ENCODE data around the gene SCYGR8. TPM values are rescaled to one million over a fixed set of nuclear protein-coding genes. Genes with fewer than 3 reads are reported as not detected.

SCYGR8 gene
- total RNA-seq, 1 donor from 2014 or later = not detected

DNA sequence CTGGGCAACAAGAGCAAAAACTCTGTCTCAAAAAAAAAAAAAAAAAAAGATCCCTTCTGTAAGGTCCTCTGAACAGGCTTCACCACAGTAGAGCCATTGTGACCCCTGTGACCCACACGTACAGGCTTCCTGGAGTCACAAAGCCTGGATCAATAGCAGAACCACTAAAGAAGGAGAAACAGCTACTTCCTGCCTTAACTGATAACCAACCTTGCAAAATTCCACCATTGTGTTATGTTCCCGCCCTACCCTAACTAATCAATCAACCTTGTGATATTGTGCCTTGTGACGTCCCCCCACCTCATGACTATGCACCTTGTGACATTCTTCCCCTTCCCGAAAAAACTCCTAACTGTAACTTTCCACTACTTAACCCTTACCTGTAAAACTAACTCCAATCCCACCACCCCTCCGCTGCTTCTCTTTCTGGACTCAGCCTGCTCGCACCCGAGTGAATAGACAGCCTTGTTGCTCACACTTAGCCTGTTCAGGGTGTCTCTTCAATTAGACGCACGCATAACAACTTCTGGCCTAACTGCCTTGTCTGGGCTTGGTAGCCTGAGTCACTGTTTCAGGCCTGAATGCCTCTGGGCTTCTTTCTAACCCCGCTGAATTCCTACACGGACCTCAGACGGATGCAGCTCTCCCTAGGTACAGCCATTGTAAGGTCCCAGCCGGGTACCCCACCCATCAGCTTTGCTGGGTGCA, 13.9 kb downstream of the SCYGR8 start:
- no peaks in the 10 kb centered on the region for H3K4me1 ChIP-seq (ENCODE audit: control insufficient read depth in 3 of 3, insufficient read depth in 3 of 3, low read length in 3 of 3)
- H3K27me3 ChIP-seq (ENCODE audit: control insufficient read depth in 3 of 3, insufficient read depth in 3 of 3, low read length in 3 of 3) = no peaks in the 10 kb centered on the region
- H3K9ac ChIP-seq (ENCODE audit: low read depth in 1 of 3, low read length in 3 of 3) = no peak overlapping the region
- H3K4me3 ChIP-seq (ENCODE audit: low read length in 3 of 3) = no peak overlapping the region
- no peaks in the 10 kb centered on the region for H3K36me3 ChIP-seq (ENCODE audit: control insufficient read depth in 3 of 3, insufficient read depth in 3 of 3, low read length in 3 of 3)
- no peaks in the 10 kb centered on the region for H3K9me3 ChIP-seq (ENCODE audit: control insufficient read depth in 3 of 3, low read length in 3 of 3)
- H3K27ac ChIP-seq (ENCODE audit: low read depth, low read length) = no peak overlapping the region

DNA sequence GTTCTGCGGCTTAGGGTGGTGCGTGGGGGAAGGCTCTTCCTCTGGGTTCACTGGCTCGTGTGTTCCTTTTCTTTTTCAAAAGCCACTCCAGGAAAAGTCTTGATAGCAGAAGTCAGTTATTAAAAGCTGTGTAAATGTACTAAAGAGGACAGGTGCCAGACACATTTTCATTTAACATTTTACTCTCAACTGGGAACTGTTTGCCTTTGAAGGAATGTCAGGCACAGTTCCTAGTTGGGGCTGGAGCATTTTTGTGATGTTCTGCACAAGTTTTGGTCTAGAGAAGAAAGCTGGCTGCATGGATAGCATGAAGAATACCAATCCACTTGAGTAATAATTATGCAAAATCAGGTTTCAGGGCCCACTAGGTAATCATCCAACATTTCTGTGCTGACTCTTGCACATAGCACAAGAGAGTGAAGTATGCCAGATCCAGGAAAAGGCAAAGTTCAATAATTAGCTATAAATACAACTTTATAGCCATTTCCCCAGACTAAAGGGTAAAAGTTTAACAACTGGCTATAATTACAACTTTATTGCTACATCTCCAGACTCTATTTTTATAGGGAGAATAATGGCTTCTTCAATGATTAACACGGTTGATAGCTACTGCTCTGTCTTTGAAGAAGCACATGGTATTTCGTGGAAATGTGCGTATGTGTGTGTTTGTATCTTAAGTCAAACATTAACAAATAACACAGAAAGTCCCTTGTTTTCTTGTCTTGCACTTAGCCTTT, 16.2 kb downstream of the SCYGR8 start:
- no peaks in the 10 kb centered on the region for H3K27me3 ChIP-seq (ENCODE audit: control insufficient read depth in 3 of 3, insufficient read depth in 3 of 3, low read length in 3 of 3)
- no peaks in the 10 kb centered on the region for H3K36me3 ChIP-seq (ENCODE audit: control insufficient read depth in 3 of 3, insufficient read depth in 3 of 3, low read length in 3 of 3)
- no peak overlapping the region for H3K4me3 ChIP-seq (ENCODE audit: low read length in 3 of 3)
- no peaks in the 10 kb centered on the region for H3K9me3 ChIP-seq (ENCODE audit: control insufficient read depth in 3 of 3, low read length in 3 of 3)
- H3K9ac ChIP-seq (ENCODE audit: low read depth in 1 of 3, low read length in 3 of 3) = no peak overlapping the region
- no peaks in the 10 kb centered on the region for H3K4me1 ChIP-seq (ENCODE audit: control insufficient read depth in 3 of 3, insufficient read depth in 3 of 3, low read length in 3 of 3)
- no peak overlapping the region for H3K27ac ChIP-seq (ENCODE audit: low read depth, low read length)

DNA sequence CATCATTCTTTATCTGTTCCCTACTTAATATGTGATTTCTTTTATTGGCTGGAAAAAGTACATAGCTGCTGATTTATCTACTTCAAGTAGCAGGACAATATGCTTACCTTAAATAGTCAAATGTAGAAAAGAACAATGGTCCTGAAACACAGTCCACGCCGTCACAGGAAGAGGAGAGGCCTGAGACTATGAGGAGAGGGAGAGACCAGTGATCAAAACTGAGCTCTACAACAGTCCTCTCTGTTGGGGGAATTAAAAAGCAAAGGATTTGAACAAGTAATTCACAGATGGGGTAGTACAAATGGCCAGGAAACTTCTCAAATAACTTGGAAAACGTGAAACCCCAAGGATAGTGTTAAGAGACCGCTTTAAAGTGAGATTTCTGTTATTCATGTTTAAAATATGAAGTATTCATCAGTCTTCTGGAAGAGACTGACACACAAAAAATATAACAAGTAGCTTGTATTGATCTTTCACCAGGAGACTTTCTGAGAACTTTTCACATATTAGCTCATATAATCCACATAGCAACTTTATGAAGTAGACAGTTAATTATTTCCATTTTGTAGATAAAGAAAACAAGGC, 20.2 kb downstream of the SCYGR8 start:
- Histone ChIP-seq H3K9ac (ENCODE audit: low read depth in 1 of 3, low read length in 3 of 3) (peak overlapping the region in 1 of 3 donors; percentile 2), H3K9me3 (ENCODE audit: control insufficient read depth in 3 of 3, low read length in 3 of 3) (no peaks in the 10 kb centered on the region), H3K27ac (ENCODE audit: low read depth, low read length) (no peak overlapping the region)

DNA sequence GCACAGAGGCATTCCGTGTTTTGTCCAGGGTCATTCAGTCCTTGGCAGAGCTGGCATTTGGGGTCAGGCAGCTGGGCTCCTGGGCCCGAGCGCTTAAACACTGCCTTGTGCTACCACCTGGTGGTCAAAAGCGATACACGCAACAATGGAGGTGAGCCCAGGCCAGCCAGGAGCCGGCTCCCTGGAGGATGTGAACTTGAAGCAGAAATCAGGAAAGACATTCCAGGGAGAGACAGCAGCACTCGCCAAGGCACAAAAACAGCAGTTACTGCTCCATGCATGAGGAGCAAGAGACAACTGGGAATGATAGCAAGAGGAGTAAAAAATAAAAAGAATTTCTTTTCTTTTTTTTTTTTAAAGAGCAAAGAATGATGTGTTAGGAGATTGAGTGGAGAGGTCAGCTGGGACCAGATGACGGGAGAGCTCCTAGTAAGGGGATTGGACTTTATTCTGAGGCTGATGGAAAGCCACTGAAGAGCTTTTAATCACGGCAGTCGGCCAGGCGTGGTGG, 20.7 kb downstream of the SCYGR8 start:
- Histone ChIP-seq H3K4me3 (ENCODE audit: low read length in 3 of 3) (no peak overlapping the region), H3K27me3 (ENCODE audit: control insufficient read depth in 3 of 3, insufficient read depth in 3 of 3, low read length in 3 of 3) (no peaks in the 10 kb centered on the region), H3K9me3 (ENCODE audit: control insufficient read depth in 3 of 3, low read length in 3 of 3) (no peaks in the 10 kb centered on the region), H3K36me3 (ENCODE audit: control insufficient read depth in 3 of 3, insufficient read depth in 3 of 3, low read length in 3 of 3) (no peaks in the 10 kb centered on the region), H3K9ac (ENCODE audit: low read depth in 1 of 3, low read length in 3 of 3) (peak overlapping the region in 1 of 3 donors; percentile 2), H3K4me1 (ENCODE audit: control insufficient read depth in 3 of 3, insufficient read depth in 3 of 3, low read length in 3 of 3) (no peaks in the 10 kb centered on the region), H3K27ac (ENCODE audit: low read depth, low read length) (no peak overlapping the region)

More for the DNA sequence above, 20.2 kb downstream of the SCYGR8 start:
- Histone ChIP-seq H3K36me3 (ENCODE audit: control insufficient read depth in 3 of 3, insufficient read depth in 3 of 3, low read length in 3 of 3) (no peaks in the 10 kb centered on the region), H3K4me1 (ENCODE audit: control insufficient read depth in 3 of 3, insufficient read depth in 3 of 3, low read length in 3 of 3) (no peaks in the 10 kb centered on the region), H3K27me3 (ENCODE audit: control insufficient read depth in 3 of 3, insufficient read depth in 3 of 3, low read length in 3 of 3) (no peaks in the 10 kb centered on the region), H3K4me3 (ENCODE audit: low read length in 3 of 3) (no peak overlapping the region)

DNA sequence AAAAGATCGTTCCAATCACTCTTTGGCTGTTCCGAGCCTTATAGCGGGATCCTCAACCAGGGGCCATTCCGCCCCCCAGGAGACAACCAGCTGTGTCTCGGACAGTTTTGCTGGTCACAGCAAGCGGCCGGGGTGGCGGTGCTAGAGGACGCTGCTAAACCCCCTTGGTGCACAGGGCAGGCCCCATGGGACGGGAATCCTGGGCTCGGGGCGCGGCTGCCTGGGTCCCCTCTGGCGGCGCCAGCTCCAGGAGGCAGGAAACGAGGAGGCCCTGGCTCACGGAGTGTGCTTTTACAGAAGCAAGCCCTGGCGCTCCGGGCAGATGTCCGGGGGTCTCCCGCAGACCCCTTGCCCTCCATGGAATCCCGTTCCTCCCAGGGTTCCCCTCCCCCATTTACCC, 22.1 kb downstream of the SCYGR8 start:
- H3K9me3 ChIP-seq (ENCODE audit: control insufficient read depth in 3 of 3, low read length in 3 of 3) = no peaks in the 10 kb centered on the region
- H3K4me1 ChIP-seq (ENCODE audit: control insufficient read depth in 3 of 3, insufficient read depth in 3 of 3, low read length in 3 of 3) = no peaks in the 10 kb centered on the region
- no peak overlapping the region for H3K9ac ChIP-seq (ENCODE audit: low read depth in 1 of 3, low read length in 3 of 3)
- H3K4me3 ChIP-seq (ENCODE audit: low read length in 3 of 3) = no peak overlapping the region
- H3K36me3 ChIP-seq (ENCODE audit: control insufficient read depth in 3 of 3, insufficient read depth in 3 of 3, low read length in 3 of 3) = no peaks in the 10 kb centered on the region
- no peaks in the 10 kb centered on the region for H3K27me3 ChIP-seq (ENCODE audit: control insufficient read depth in 3 of 3, insufficient read depth in 3 of 3, low read length in 3 of 3)
- no peak overlapping the region for H3K27ac ChIP-seq (ENCODE audit: low read depth, low read length)

DNA sequence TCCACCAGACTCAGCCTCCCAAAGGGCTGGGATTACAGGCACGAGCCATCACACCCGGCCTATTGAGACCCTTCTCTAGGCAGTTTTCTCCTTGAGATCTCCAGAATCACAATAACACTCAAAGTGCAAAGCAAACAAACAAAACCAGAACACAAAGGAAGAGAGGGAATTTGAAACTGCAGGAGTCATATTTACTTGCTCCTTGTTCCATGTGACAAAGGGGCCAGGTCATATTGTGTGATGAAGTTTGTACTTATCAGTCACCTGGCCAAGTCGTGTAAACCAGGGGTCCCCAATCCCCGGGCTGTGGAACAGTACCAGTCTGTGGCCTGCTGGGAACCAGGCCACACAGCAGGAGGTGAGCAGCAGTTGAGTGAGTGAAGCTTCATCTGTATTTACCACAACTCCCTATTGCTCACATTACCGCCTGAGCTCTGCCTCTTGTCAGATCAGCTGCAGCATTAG, 26.5 kb downstream of the SCYGR8 start:
- H3K9me3 ChIP-seq (ENCODE audit: control insufficient read depth in 3 of 3, low read length in 3 of 3) = no peaks in the 10 kb centered on the region
- no peak overlapping the region for H3K27ac ChIP-seq (ENCODE audit: low read depth, low read length)
- no peaks in the 10 kb centered on the region for H3K4me1 ChIP-seq (ENCODE audit: control insufficient read depth in 3 of 3, insufficient read depth in 3 of 3, low read length in 3 of 3)
- peak overlapping the region in 1 of 3 donors; percentile 12 for H3K9ac ChIP-seq (ENCODE audit: low read depth in 1 of 3, low read length in 3 of 3)
- no peaks in the 10 kb centered on the region for H3K27me3 ChIP-seq (ENCODE audit: control insufficient read depth in 3 of 3, insufficient read depth in 3 of 3, low read length in 3 of 3)
- no peak overlapping the region for H3K4me3 ChIP-seq (ENCODE audit: low read length in 3 of 3)
- no peaks in the 10 kb centered on the region for H3K36me3 ChIP-seq (ENCODE audit: control insufficient read depth in 3 of 3, insufficient read depth in 3 of 3, low read length in 3 of 3)

DNA sequence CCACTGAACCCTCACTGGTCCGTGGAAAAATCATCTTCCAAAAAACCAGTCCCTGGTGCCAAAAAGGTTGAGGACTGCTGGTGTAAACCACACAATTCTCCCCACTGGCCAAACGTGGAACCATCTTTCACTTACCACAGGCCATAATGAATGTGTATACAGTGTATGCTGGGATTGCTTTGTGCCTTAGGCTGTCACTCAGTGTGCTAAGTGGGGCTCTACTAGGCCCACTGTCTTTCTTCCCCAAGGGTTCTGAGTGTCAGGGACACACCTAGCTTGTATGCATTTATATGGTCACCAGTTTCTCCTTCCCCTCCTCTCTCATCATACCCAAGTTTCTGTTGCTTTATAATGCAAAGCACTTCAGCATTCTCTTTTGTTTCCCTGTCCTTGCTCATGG, 27.2 kb downstream of the SCYGR8 start:
- Histone ChIP-seq H3K4me1 (ENCODE audit: control insufficient read depth in 3 of 3, insufficient read depth in 3 of 3, low read length in 3 of 3) (no peaks in the 10 kb centered on the region), H3K4me3 (ENCODE audit: low read length in 3 of 3) (no peak overlapping the region), H3K9ac (ENCODE audit: low read depth in 1 of 3, low read length in 3 of 3) (no peak overlapping the region), H3K9me3 (ENCODE audit: control insufficient read depth in 3 of 3, low read length in 3 of 3) (no peaks in the 10 kb centered on the region), H3K27ac (ENCODE audit: low read depth, low read length) (no peak overlapping the region), H3K36me3 (ENCODE audit: control insufficient read depth in 3 of 3, insufficient read depth in 3 of 3, low read length in 3 of 3) (no peaks in the 10 kb centered on the region), H3K27me3 (ENCODE audit: control insufficient read depth in 3 of 3, insufficient read depth in 3 of 3, low read length in 3 of 3) (no peaks in the 10 kb centered on the region)

DNA sequence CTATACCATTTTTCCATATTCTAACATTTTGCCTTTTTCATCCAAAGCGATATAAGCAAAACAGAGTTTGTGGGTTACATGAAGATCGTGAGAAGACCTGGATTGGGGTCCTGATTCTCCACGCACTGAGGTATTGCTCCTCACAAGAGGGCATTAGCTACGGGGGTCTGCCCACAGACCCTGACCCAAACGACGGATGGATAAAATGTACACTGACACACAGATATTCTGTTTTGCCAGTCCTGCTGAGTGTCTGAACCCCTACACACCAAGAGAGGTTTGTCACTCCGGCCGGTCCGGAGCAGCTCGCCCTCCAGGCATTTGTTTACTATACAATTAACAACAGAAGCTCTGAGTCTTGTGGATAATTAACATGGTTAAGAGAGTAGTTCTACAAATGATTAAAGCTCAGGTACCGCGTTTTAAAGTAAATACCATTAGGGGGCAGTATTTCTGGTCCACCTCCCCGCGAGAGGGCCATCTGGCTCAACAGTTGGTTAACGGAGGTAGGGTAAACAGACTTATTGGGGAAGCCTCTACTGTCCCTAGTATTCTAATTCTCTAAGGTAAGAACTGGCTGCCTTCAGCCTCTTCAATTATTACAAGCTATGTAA, 28.4 kb downstream of the SCYGR8 start:
- H3K4me3 ChIP-seq (ENCODE audit: low read length in 3 of 3) = no peak overlapping the region
- H3K27ac ChIP-seq (ENCODE audit: low read depth, low read length) = no peak overlapping the region
- no peaks in the 10 kb centered on the region for H3K27me3 ChIP-seq (ENCODE audit: control insufficient read depth in 3 of 3, insufficient read depth in 3 of 3, low read length in 3 of 3)
- H3K9ac ChIP-seq (ENCODE audit: low read depth in 1 of 3, low read length in 3 of 3) = no peak overlapping the region
- no peaks in the 10 kb centered on the region for H3K36me3 ChIP-seq (ENCODE audit: control insufficient read depth in 3 of 3, insufficient read depth in 3 of 3, low read length in 3 of 3)
- no peaks in the 10 kb centered on the region for H3K4me1 ChIP-seq (ENCODE audit: control insufficient read depth in 3 of 3, insufficient read depth in 3 of 3, low read length in 3 of 3)
- H3K9me3 ChIP-seq (ENCODE audit: control insufficient read depth in 3 of 3, low read length in 3 of 3) = no peaks in the 10 kb centered on the region

DNA sequence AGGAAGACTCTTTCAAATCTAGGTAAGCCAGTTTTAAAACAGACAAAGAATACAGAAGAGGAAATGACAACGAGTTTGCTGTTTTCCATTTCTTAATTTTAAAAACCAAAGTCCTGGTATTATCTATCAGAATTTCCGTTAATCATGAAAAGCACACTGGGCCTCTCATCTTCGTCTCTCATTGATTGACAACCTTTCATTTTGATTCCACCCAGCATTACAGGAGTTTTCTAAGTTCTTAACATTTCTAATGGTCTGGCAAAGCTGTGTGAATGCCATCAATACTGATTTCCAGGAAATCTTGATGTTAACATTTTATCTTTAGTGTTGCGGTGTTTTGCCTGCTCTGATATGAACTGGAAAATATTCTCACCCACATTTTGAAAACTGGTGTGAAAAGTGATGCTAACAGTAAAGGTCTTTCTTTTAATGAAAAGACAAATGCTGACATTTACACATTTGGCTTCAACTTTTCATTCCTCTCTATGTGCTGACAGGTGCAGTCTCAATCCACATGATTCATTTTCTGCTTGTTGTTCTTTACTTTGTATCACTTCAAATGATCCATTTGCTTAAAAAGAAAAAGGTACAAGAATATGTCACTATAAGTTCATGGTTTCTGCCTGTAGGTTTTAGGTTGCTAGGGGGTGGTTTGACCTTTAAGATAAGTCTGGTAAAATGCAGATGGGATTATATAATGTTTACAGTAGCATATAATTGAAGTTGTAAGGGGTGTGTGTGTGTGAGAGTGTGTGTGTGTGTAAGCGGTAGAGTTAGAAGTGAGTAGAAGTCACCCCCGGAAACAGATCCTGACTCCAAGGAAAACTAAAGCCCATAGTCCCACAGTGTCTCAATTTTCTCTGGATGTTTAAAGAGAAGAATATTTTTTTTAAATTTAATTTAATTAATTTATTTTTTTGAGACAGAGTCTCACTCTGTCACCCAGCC, 29.5 kb downstream of the SCYGR8 start:
- Histone ChIP-seq H3K4me3 (ENCODE audit: low read length in 3 of 3) (no peak overlapping the region), H3K36me3 (ENCODE audit: control insufficient read depth in 3 of 3, insufficient read depth in 3 of 3, low read length in 3 of 3) (no peaks in the 10 kb centered on the region), H3K9ac (ENCODE audit: low read depth in 1 of 3, low read length in 3 of 3) (no peak overlapping the region), H3K4me1 (ENCODE audit: control insufficient read depth in 3 of 3, insufficient read depth in 3 of 3, low read length in 3 of 3) (no peaks in the 10 kb centered on the region), H3K27ac (ENCODE audit: low read depth, low read length) (no peak overlapping the region), H3K9me3 (ENCODE audit: control insufficient read depth in 3 of 3, low read length in 3 of 3) (no peaks in the 10 kb centered on the region), H3K27me3 (ENCODE audit: control insufficient read depth in 3 of 3, insufficient read depth in 3 of 3, low read length in 3 of 3) (no peaks in the 10 kb centered on the region)

All from skeletal muscle tissue (tissue), 4 donors.